Esophagus (tissue), 2 donors: Measurements from ENCODE around the gene TMC1. TPM values are rescaled to one million over a fixed set of nuclear protein-coding genes. Genes with fewer than 3 reads are reported as not detected.

Source experiments
- H3K27ac ChIP-seq, 2 donors: one replicate each; pipeline ENCODE4 v1.5.1; 2013; ENCODE audit warnings: low read depth in 2 of 2, mild to moderate bottlenecking in 2 of 2, inconsistent platforms in 1 of 2, low read length in 1 of 2, moderate library complexity in 1 of 2
- H3K27me3 ChIP-seq, 2 donors: one replicate each; pipeline ENCODE4 v1.6.1; 2013; ENCODE audit warnings: low read length in 2 of 2, control low read depth in 1 of 2, mild to moderate bottlenecking in 1 of 2; ENCODE audit not compliant: insufficient read depth in 2 of 2, control insufficient read depth in 1 of 2
- H3K36me3 ChIP-seq, 2 donors: one replicate each; pipeline ENCODE4 v1.6.1; 2013; ENCODE audit warnings: low read length in 1 of 2; ENCODE audit not compliant: control insufficient read depth in 2 of 2, insufficient read depth in 2 of 2
- H3K4me1 ChIP-seq, 2 donors: one replicate each; pipeline ENCODE4 v1.6.1; 2013; ENCODE audit warnings: low read length in 1 of 2; ENCODE audit not compliant: control insufficient read depth in 2 of 2, insufficient read depth in 2 of 2
- H3K4me3 ChIP-seq, 2 donors: one replicate each; pipeline ENCODE4 v1.5.1; 2013; ENCODE audit warnings: low read length in 2 of 2, mild to moderate bottlenecking in 2 of 2, low read depth in 1 of 2, moderate library complexity in 1 of 2
- H3K9me3 ChIP-seq, 2 donors: one replicate each; pipeline ENCODE4 v1.6.1; 2013; ENCODE audit warnings: mild to moderate bottlenecking in 2 of 2, low read depth in 1 of 2, low read length in 1 of 2, moderate library complexity in 1 of 2; ENCODE audit not compliant: control insufficient read depth in 2 of 2, insufficient read depth in 1 of 2
- WGBS, 2 donors: extraction: QIAGEN DNeasy Blood & Tissue Kit; methylation state at CpG; one replicate each; pipeline ENCODE4 v1.1.7; 2013; 5-methylcytosine and 5-hydroxymethylcytosine counted together
- polyA plus RNA-seq, 2 donors: library from polyadenylated mRNA; stranded (reverse); fragments of 200-250 nt; gene quantifications; one replicate each; pipeline ENCODE4 v1.2.3, GENCODE V29; 2013
- donor health status: healthy with polysubstance abuse.
- donor health status: Bipolar disorder and iron deficiency.

TMC1 gene
- polyA plus RNA-seq, 2 donors: 6.1 to 10.3 TPM

- Histone ChIP-seq H3K27me3 (no peaks in the 10 kb centered on the region), H3K27ac (no peak overlapping the region), H3K4me3 (no peak overlapping the region), H3K4me1 (peaks cover 0 to 2% of the 10 kb centered on the region in 2 donors), H3K9me3 (no peaks in the 10 kb centered on the region), H3K36me3 (no peaks in the 10 kb centered on the region)
- WGBS, 2 donors: 81 to 89% methylated on average over 9 of the region's 9 CpGs
Observed at GRCh38 chr9:72581694-72582093, 60.3 kb downstream of the TMC1 start.

- Histone ChIP-seq H3K4me3 (no peak overlapping the region), H3K36me3 (no peaks in the 10 kb centered on the region), H3K27ac (no peak overlapping the region), H3K9me3 (no peaks in the 10 kb centered on the region), H3K27me3 (no peaks in the 10 kb centered on the region), H3K4me1 (peaks cover 0 to 2% of the 10 kb centered on the region in 2 donors)
Observed at GRCh38 chr9:72583370-72583769, 62.0 kb downstream of the TMC1 start.

- Histone ChIP-seq H3K9me3 (no peaks in the 10 kb centered on the region), H3K27me3 (no peaks in the 10 kb centered on the region), H3K4me3 (no peak overlapping the region), H3K4me1 (peaks cover 0 to 2% of the 10 kb centered on the region in 2 donors), H3K36me3 (no peaks in the 10 kb centered on the region), H3K27ac (peak overlapping the region; percentile 40 to 60)
- 70 to 73% methylated on average over 5 of the region's 5 CpGs for WGBS, 2 donors
Observed at GRCh38 chr9:72586388-72587130, 65.2 kb downstream of the TMC1 start.

GRCh38 chr9:72588336-72588735 is 66.9 kb downstream of the TMC1 start:
- H3K27ac ChIP-seq: no peak overlapping the region
- peaks cover 0 to 2% of the 10 kb centered on the region in 2 donors for H3K4me1 ChIP-seq
- no peaks in the 10 kb centered on the region for H3K9me3 ChIP-seq
- no peaks in the 10 kb centered on the region for H3K36me3 ChIP-seq
- no peak overlapping the region for H3K4me3 ChIP-seq
- no peaks in the 10 kb centered on the region for H3K27me3 ChIP-seq

GRCh38 chr9:72589667-72590521 is 68.5 kb downstream of the TMC1 start:
- 30 to 40% methylated on average over 2 of the region's 2 CpGs for WGBS, 2 donors
- H3K27me3 ChIP-seq: no peaks in the 10 kb centered on the region
- peaks cover 0 to 2% of the 10 kb centered on the region in 2 donors for H3K4me1 ChIP-seq
- H3K27ac ChIP-seq: peak overlapping the region; percentile 1 to 59
- no peaks in the 10 kb centered on the region for H3K9me3 ChIP-seq
- no peak overlapping the region for H3K4me3 ChIP-seq
- H3K36me3 ChIP-seq: no peaks in the 10 kb centered on the region

GRCh38 chr9:72590824-72591223 is 69.4 kb downstream of the TMC1 start:
- H3K9me3 ChIP-seq: no peaks in the 10 kb centered on the region
- no peak overlapping the region for H3K27ac ChIP-seq
- H3K4me1 ChIP-seq: peaks cover 0 to 2% of the 10 kb centered on the region in 2 donors
- H3K36me3 ChIP-seq: no peaks in the 10 kb centered on the region
- 92 to 97% methylated on average over 3 of the region's 3 CpGs for WGBS, 2 donors
- no peaks in the 10 kb centered on the region for H3K27me3 ChIP-seq
- H3K4me3 ChIP-seq: no peak overlapping the region

- 48 to 50% methylated on average over 5 of the region's 5 CpGs for WGBS, 2 donors
- no peak overlapping the region for H3K4me3 ChIP-seq
- no peaks in the 10 kb centered on the region for H3K4me1 ChIP-seq
- no peaks in the 10 kb centered on the region for H3K9me3 ChIP-seq
- H3K27ac ChIP-seq: no peak overlapping the region
- H3K36me3 ChIP-seq: no peaks in the 10 kb centered on the region
- no peaks in the 10 kb centered on the region for H3K27me3 ChIP-seq
Observed at GRCh38 chr9:72592502-72593403, 71.3 kb downstream of the TMC1 start.

GRCh38 chr9:72596451-72597180 is 75.2 kb downstream of the TMC1 start:
- Histone ChIP-seq H3K4me3 (no peak overlapping the region), H3K27me3 (no peaks in the 10 kb centered on the region), H3K9me3 (no peaks in the 10 kb centered on the region), H3K27ac (no peak overlapping the region), H3K4me1 (no peaks in the 10 kb centered on the region), H3K36me3 (no peaks in the 10 kb centered on the region)
- WGBS, 2 donors: 82 to 85% methylated on average over 6 of the region's 6 CpGs

- Histone ChIP-seq H3K9me3 (no peaks in the 10 kb centered on the region), H3K27ac (no peak overlapping the region), H3K4me1 (no peaks in the 10 kb centered on the region), H3K36me3 (no peaks in the 10 kb centered on the region), H3K4me3 (no peak overlapping the region), H3K27me3 (no peaks in the 10 kb centered on the region)
- WGBS, 2 donors: 82 to 91% methylated on average over 8 of the region's 8 CpGs
Observed at GRCh38 chr9:72597181-72597517, 75.7 kb downstream of the TMC1 start.
